ENCODE data around the gene SORCS2. TPM values are rescaled to one million over a fixed set of nuclear protein-coding genes. Genes with fewer than 3 reads are reported as not detected.

Gene SORCS2
- polyA plus RNA-seq, 1 of the 3 experiments (the other 2 are of a cell fraction) = 1.6 TPM

GRCh38 chr4:7422898-7423180 is 230.5 kb downstream of the SORCS2 start:
- WGBS (ENCODE audit: low lambda C conversion rate) = 84% methylated on average over 9 of the region's 9 CpGs
- ChIA-PET POLR2A (no interaction called here), CTCF (no interaction called here)

GRCh38 chr4:7423391-7423790 is 231.1 kb downstream of the SORCS2 start:
- no peaks in the 10 kb centered on the region for H3K79me2 ChIP-seq (ENCODE audit: insufficient read depth)
- no peaks in the 10 kb centered on the region for H3K27me3 ChIP-seq (ENCODE audit: insufficient read depth)
- no peak overlapping the region for H2AFZ ChIP-seq (ENCODE audit: low read depth)
- H3K9ac ChIP-seq = no peak overlapping the region
- DNase-seq = peak; percentile 16
- H3K4me3 ChIP-seq (ENCODE audit: low read depth in 2 of 2, low read length in 1 of 2) = no peak overlapping the region
- H3K4me1 ChIP-seq (ENCODE audit: control insufficient read depth in 1 of 2, insufficient read depth in 2 of 2, low read depth in 1 of 2, low read length in 1 of 2) = no peaks in the 10 kb centered on the region; a peak in 1 of 4 replicates
- H3K27ac ChIP-seq (ENCODE audit: low read depth in 2 of 2, low read length in 1 of 2) = no peak overlapping the region
- no peaks in the 10 kb centered on the region for H3K36me3 ChIP-seq (replicated peaks in 1 of 2; ENCODE audit: control insufficient read depth in 1 of 2, insufficient read depth in 2 of 2, low read length in 1 of 2)
- H3K9me2 ChIP-seq = no peaks in the 10 kb centered on the region
- no peaks in the 10 kb centered on the region for H4K20me1 ChIP-seq (ENCODE audit: insufficient read depth)
- WGBS (ENCODE audit: low lambda C conversion rate) = 51% methylated on average over 5 of the region's 5 CpGs
- ChIA-PET POLR2A (no interaction called here), CTCF (interaction anchor here (1.1 kb wide), 1 partner anchor 127 kb away, joined by 3 read pairs; no protein-coding TSS in a partner anchor)
- no peak overlapping the region for H3K4me2 ChIP-seq
- no peaks in the 10 kb centered on the region for H3F3A ChIP-seq (replicated peaks; ENCODE audit: insufficient read depth)
- H3K9me3 ChIP-seq = no peaks in the 10 kb centered on the region
- TF ChIP-seq REST (IDR thresholded peaks at IDR 0.05; ENCODE audit: low read depth, low read length) (no peak), RXRA (IDR thresholded peaks at IDR 0.05; ENCODE audit: borderline replicate concordance, low read depth) (no peak), IRF3 (IDR thresholded peaks at IDR 0.05; ENCODE audit: low read depth, low read length) (no peak)

More at GRCh38 chr4:7422898-7423180, 230.5 kb downstream of the SORCS2 start:
- no peak overlapping the region for H3K4me3 ChIP-seq (ENCODE audit: low read depth in 2 of 2, low read length in 1 of 2)
- H3K9ac ChIP-seq = no peak overlapping the region
- no peaks in the 10 kb centered on the region; a peak in 1 of 4 replicates for H3K4me1 ChIP-seq (ENCODE audit: control insufficient read depth in 1 of 2, insufficient read depth in 2 of 2, low read depth in 1 of 2, low read length in 1 of 2)
- no peaks in the 10 kb centered on the region for H4K20me1 ChIP-seq (ENCODE audit: insufficient read depth)
- no peaks in the 10 kb centered on the region for H3K9me2 ChIP-seq
- H3K27me3 ChIP-seq (ENCODE audit: insufficient read depth) = no peaks in the 10 kb centered on the region
- H3K27ac ChIP-seq (ENCODE audit: low read depth in 2 of 2, low read length in 1 of 2) = no peak overlapping the region
- H3K36me3 ChIP-seq (replicated peaks in 1 of 2; ENCODE audit: control insufficient read depth in 1 of 2, insufficient read depth in 2 of 2, low read length in 1 of 2) = no peaks in the 10 kb centered on the region
- H3K4me2 ChIP-seq = no peak overlapping the region
- no peaks in the 10 kb centered on the region for H3F3A ChIP-seq (replicated peaks; ENCODE audit: insufficient read depth)
- no peak for TF ChIP-seq RAD21 (IDR thresholded peaks at IDR 0.05; ENCODE audit: low read length)
- no peak for TF ChIP-seq EZH2phosphoT487 (IDR thresholded peaks at IDR 0.05; ENCODE audit: borderline replicate concordance, low read depth)
- no peak for TF ChIP-seq TEAD4 (IDR thresholded peaks at IDR 0.05; ENCODE audit: borderline replicate concordance, insufficient read depth)
- TF ChIP-seq RFX5 (IDR thresholded peaks at IDR 0.05; ENCODE audit: low read length) = no peak
- H3K9me3 ChIP-seq = no peaks in the 10 kb centered on the region
- DNase-seq = peak; percentile 16
- no peak overlapping the region for H2AFZ ChIP-seq (ENCODE audit: low read depth)
- H3K79me2 ChIP-seq (ENCODE audit: insufficient read depth) = no peaks in the 10 kb centered on the region

Measured in SK-N-SH (cell line).